Right atrium auricular region (tissue), 2 donors: ENCODE results near the gene RASAL2. TPM values are rescaled to one million over a fixed set of nuclear protein-coding genes. Genes with fewer than 3 reads are reported as not detected.

ENCODE experiments used
- DNase-seq: peaks from one replicate; pipeline ENCODE4 v3.0.0-alpha.2; 2019; ENCODE audit warnings: low spot score
- H3K27ac ChIP-seq, 2 donors: fragments of 200-600 bp; sonication (generic); 1 replicate in 1 of 2; 2 replicates in 1 of 2; pipeline ENCODE4 v1.5.1; 2016 to 2019
- H3K27me3 ChIP-seq, 2 donors: fragments of 200-600 bp; sonication (generic); one replicate each; pipeline versions ENCODE4 v1.5.1 to v1.6.0; 2017 to 2019
- H3K36me3 ChIP-seq: fragments of 200-600 bp; sonication (generic); one replicate; pipeline ENCODE4 v1.5.1; 2016
- H3K4me1 ChIP-seq, 2 donors: fragments of 200-600 bp; sonication (generic); one replicate each; pipeline versions ENCODE4 v1.5.1 to v1.6.0; 2017 to 2019
- H3K4me3 ChIP-seq, 2 donors: fragments of 200-600 bp; sonication (generic); 1 replicate in 1 of 2; 2 replicates in 1 of 2; pipeline ENCODE4 v1.5.1; 2017 to 2019; ENCODE audit warnings: mild to moderate bottlenecking in 1 of 2, moderate library complexity in 1 of 2
- H3K9me3 ChIP-seq, 2 donors: fragments of 200-600 bp; sonication (generic); one replicate each; pipeline ENCODE4 v1.5.1; 2019
- CTCF ChIP-seq, 2 donors: fragments of 200-600 bp; sonication (generic); IDR thresholded peaks; one replicate each; pipeline ENCODE4 v1.5.1; 2019; ENCODE audit warnings: antibody characterized with exemption in 2 of 2
- total RNA-seq, 2 donors: library from RNA; depleted of rRNA; stranded (reverse); fragments of >200 nt; gene quantifications; one replicate each; pipeline ENCODE4 v1.1.0, GENCODE V29; 2016

Gene RASAL2
- total RNA-seq, 2 donors from 2014 or later: 34.1 to 44.7 TPM

DNA sequence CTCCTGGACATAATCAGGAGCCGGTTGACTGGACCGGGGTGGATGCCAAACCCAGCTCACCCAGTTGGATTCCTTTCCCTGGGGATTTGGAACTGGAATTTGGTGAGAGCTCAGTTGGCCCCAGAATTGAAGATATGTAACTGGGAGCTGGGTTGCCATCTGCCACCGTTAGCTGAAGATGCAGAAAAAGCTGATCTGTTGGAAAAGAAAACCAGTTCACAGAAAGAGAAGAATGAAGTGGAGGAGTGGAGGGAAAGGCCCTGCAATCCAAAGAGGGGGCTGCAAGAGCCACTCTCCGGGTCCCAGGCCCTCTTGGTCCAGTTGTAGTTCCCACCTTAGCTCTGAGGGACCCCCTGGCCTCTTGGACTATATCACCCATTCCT is 435.0 kb downstream of the RASAL2 start:
- no peaks in the 10 kb centered on the region for H3K27me3 ChIP-seq

DNA sequence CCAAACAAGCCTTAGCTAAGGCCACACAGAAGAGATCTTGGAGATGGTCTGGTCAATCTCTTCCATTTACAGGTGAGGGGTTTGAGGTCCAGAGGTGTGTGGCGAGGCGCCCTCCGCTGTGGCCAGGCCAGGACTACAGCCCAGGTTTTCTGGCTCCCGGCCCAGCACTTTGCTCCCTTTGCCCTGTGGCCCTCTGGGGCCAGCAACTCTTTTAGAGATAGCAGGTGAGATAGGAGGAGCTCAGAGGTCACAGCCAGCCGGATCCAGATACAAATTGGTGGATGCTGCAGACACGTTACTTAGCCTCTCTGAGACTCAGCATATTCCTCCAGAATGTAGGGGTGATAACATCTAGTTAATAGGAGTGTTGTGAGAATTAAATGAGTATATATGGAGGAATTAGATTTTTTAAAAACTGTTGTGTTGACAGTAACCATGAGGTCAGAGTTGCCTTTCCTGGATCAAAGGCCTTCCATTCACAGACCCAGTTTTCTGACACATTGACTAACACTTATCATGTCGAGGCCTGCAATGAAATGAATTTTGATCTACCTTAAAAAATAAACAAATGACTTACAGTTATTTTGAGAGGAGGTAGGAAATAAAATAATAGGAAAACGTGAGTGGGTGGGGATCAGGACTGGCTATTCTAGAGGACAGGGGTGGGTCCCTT is 435.6 kb downstream of the RASAL2 start:
- Histone ChIP-seq H3K27me3 (no peaks in the 10 kb centered on the region), H3K4me3 (no peak overlapping the region), H3K9me3 (no peaks in the 10 kb centered on the region), H3K4me1 (peaks cover 0 to 18% of the 10 kb centered on the region in 2 donors), H3K36me3 (no peaks in the 10 kb centered on the region), H3K27ac (no peak overlapping the region)
- TF ChIP-seq CTCF (IDR thresholded peaks at IDR 0.05): no peak
- no peak for DNase-seq

More for the DNA sequence above, 435.0 kb downstream of the RASAL2 start:
- no peak for DNase-seq
- Histone ChIP-seq H3K4me1 (peaks cover 0 to 18% of the 10 kb centered on the region in 2 donors), H3K27ac (no peak overlapping the region), H3K9me3 (no peaks in the 10 kb centered on the region), H3K4me3 (no peak overlapping the region), H3K36me3 (no peaks in the 10 kb centered on the region)
- no peak for TF ChIP-seq CTCF (IDR thresholded peaks at IDR 0.05)

DNA sequence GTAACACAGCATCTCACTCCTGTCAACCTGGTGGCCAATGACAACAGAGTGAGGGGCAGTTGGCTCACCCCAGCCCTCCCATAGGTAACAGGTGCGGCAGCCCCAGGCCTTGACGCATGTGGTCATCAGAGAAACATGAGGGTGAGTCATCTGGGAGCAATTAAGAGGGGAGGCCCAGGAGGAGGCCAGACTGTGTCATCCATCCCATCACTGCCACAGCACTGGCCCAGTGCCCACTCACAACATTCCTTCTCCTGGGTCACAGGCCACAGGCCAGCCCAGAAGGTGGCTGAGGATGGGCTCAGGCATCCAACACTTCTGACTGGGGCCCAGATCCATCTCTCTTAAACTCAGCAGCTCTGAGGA is 436.1 kb downstream of the RASAL2 start:
- no peaks in the 10 kb centered on the region for H3K36me3 ChIP-seq
- DNase-seq: no peak
- no peak overlapping the region for H3K27ac ChIP-seq
- H3K9me3 ChIP-seq: no peaks in the 10 kb centered on the region
- no peak for TF ChIP-seq CTCF (IDR thresholded peaks at IDR 0.05)
- no peaks in the 10 kb centered on the region for H3K27me3 ChIP-seq
- H3K4me3 ChIP-seq: no peak overlapping the region
- peaks cover 0 to 18% of the 10 kb centered on the region in 2 donors for H3K4me1 ChIP-seq

DNA sequence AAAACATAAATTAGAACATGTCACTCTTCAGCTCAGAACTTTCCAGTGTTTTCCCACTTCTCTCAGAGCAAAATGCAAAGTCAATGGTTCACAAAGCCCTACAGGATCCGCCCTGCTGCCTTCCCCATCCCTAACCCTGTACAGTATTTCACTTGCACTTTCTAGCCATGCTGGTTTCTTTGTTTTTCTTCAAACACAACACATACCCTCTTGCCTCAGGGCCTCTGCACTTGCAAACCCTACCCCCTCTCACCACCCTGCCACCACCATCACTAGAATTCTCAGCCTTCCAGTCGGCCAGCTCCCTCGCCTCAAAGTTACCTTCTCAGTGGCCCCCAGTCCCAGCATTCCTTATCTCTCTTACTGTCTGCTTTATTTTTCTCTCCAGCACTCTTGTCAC is 436.6 kb downstream of the RASAL2 start:
- H3K27me3 ChIP-seq: no peaks in the 10 kb centered on the region
- no peak overlapping the region for H3K27ac ChIP-seq

GRCh38 chr1:178531887-178532286 is 438.0 kb downstream of the RASAL2 start:
- no peak for TF ChIP-seq CTCF (IDR thresholded peaks at IDR 0.05)
- DNase-seq: no peak
- Histone ChIP-seq H3K27ac (peak overlapping the region in 1 of 2 donors; percentile 19), H3K27me3 (no peaks in the 10 kb centered on the region), H3K9me3 (no peaks in the 10 kb centered on the region), H3K4me1 (peaks cover 0 to 22% of the 10 kb centered on the region in 2 donors), H3K36me3 (no peaks in the 10 kb centered on the region), H3K4me3 (no peak overlapping the region)

More for the DNA sequence above, 436.6 kb downstream of the RASAL2 start:
- Histone ChIP-seq H3K4me1 (peaks cover 0 to 18% of the 10 kb centered on the region in 2 donors), H3K4me3 (no peak overlapping the region), H3K9me3 (no peaks in the 10 kb centered on the region), H3K36me3 (no peaks in the 10 kb centered on the region)
- no peak for DNase-seq
- no peak for TF ChIP-seq CTCF (IDR thresholded peaks at IDR 0.05)

GRCh38 chr1:178532392-178532791 is 438.5 kb downstream of the RASAL2 start:
- H3K4me1 ChIP-seq: peaks cover 0 to 25% of the 10 kb centered on the region in 2 donors
- no peaks in the 10 kb centered on the region for H3K9me3 ChIP-seq
- peak; percentile 86 to 92 for TF ChIP-seq CTCF (IDR thresholded peaks at IDR 0.05)
- peak overlapping the region in 1 of 2 donors; percentile 19 for H3K27ac ChIP-seq
- DNase-seq: peak; percentile 93
- H3K36me3 ChIP-seq: no peaks in the 10 kb centered on the region
- no peak overlapping the region for H3K4me3 ChIP-seq
- no peaks in the 10 kb centered on the region for H3K27me3 ChIP-seq
